Measurements from ENCODE around the gene FNIP2.
"Not testable (repeated sequence)": the region's sequence is repeated elsewhere in the genome, so short reads cannot be mapped to it uniquely, and the experiment has no call there.

Gene FNIP2

DNA sequence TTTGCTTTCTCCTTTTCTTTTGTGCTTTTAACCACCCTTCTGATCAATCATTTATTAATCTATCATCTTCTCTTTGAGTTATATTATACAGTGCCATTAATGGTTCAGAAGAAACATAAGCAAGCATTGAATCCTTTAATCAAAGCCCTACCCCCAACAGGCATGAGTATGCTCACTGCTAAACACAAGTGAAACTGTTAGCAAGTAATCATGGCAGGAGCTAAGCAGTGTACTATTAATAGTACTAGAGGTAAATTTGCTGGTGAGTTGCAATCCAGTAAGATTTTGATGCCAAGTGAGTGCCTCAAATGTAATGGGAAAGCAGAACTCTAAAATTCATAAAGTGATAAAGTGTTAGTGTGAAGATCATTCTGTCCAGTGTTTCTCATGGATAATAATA, 57.2 kb downstream of the FNIP2 start:
- DNase-seq (ENCODE audit: low read depth), result no peak
- H3K4me3 ChIP-seq (ENCODE audit: low read depth, low read length), result no peak overlapping the region
- TF ChIP-seq, protein P1, sequence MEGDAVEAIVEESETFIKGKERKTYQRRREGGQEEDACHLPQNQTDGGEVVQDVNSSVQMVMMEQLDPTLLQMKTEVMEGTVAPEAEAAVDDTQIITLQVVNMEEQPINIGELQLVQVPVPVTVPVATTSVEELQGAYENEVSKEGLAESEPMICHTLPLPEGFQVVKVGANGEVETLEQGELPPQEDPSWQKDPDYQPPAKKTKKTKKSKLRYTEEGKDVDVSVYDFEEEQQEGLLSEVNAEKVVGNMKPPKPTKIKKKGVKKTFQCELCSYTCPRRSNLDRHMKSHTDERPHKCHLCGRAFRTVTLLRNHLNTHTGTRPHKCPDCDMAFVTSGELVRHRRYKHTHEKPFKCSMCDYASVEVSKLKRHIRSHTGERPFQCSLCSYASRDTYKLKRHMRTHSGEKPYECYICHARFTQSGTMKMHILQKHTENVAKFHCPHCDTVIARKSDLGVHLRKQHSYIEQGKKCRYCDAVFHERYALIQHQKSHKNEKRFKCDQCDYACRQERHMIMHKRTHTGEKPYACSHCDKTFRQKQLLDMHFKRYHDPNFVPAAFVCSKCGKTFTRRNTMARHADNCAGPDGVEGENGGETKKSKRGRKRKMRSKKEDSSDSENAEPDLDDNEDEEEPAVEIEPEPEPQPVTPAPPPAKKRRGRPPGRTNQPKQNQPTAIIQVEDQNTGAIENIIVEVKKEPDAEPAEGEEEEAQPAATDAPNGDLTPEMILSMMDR (IDR thresholded peaks at IDR 0.05; ENCODE audit: control insufficient read depth, extremely low read depth, insufficient read depth), result no peak

GRCh38 chr4:158826882-158827281, 58.1 kb downstream of the FNIP2 start:
- H3K4me3 ChIP-seq (ENCODE audit: low read depth, low read length), result no peak overlapping the region
- TF ChIP-seq, protein P1 (IDR thresholded peaks at IDR 0.05; ENCODE audit: control insufficient read depth, extremely low read depth, insufficient read depth), result no peak

GRCh38 chr4:158827543-158827981, 58.7 kb downstream of the FNIP2 start:
- TF ChIP-seq, protein P1 (IDR thresholded peaks at IDR 0.05; ENCODE audit: control insufficient read depth, extremely low read depth, insufficient read depth), result no peak
- no peak overlapping the region for H3K4me3 ChIP-seq (ENCODE audit: low read depth, low read length)
- no peak for DNase-seq (ENCODE audit: low read depth)

More at GRCh38 chr4:158826882-158827281, 58.1 kb downstream of the FNIP2 start:
- peak; percentile 99 for DNase-seq (ENCODE audit: low read depth)

DNA sequence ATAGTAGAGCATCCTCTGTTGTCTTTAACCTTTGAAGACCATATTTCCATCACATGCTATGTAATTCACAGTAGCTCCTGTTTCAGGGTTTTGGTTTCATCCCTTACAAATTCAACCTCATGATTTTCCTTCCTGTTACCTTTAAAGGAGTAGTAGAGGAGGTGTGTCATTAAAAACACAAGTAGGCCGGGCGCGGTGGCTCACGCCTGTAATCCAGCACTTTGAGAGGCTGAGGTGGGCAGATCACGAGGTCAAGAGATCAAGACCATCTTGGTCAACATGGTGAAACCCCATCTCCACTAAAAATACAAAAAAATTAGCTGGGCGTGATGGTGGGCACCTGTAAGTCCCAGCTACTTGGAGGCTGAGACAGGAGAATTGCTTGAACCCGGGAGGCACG, 59.3 kb downstream of the FNIP2 start:
- not testable (repeated sequence) for DNase-seq (ENCODE audit: low read depth); H3K4me3 ChIP-seq (ENCODE audit: low read depth, low read length)

GRCh38 chr4:158829254-158829653, 60.4 kb downstream of the FNIP2 start:
- no peak for DNase-seq (ENCODE audit: low read depth)
- H3K4me3 ChIP-seq (ENCODE audit: low read depth, low read length), result no peak overlapping the region
- TF ChIP-seq, protein P1 (IDR thresholded peaks at IDR 0.05; ENCODE audit: control insufficient read depth, extremely low read depth, insufficient read depth), result no peak

- H3K4me3 ChIP-seq (ENCODE audit: low read depth, low read length), result no peak overlapping the region
- DNase-seq (ENCODE audit: low read depth), result no peak
- TF ChIP-seq, protein P1 (IDR thresholded peaks at IDR 0.05; ENCODE audit: control insufficient read depth, extremely low read depth, insufficient read depth), result no peak
These were observed 64.8 kb downstream of the FNIP2 start for GRCh38 chr4:158833602-158834001.

DNA sequence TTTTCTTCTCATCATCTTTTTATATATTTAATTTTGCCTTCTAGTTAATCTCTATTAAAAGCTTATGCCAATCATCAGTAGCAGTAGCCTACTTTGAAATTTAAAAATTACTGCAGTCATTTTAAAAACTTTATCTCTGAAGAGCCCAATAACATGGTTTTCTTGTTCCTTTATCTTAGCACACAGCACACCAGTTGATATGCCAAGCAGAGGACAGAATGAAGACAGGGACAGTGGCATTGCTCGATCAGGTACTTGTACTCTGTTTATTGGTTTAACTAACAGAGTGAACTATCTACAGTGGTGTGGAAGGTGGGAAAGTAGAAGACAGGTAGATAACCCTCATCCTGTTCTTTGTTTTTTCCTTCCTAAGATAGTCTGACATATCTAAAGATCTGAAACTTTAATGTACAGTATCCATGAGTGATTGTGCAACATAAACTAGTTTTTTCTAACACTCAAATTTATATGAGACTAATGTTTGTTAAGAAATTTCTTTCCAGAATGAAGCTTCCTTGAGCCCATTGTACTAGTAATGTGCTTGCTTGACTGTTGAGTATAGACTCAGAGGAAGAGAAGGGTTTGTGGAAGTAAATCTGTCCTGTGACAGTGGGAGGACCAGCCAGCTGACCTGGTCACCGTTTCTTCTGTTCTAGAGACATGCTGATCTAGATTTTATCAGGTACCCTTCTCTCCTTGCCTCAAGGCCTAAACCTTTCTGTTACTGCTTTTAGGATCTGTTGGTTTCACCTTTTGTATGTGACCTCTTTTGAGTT, 66.6 kb downstream of the FNIP2 start:
- TF ChIP-seq, protein P1 (IDR thresholded peaks at IDR 0.05; ENCODE audit: control insufficient read depth, extremely low read depth, insufficient read depth), result no peak
- DNase-seq (ENCODE audit: low read depth), result no peak
- H3K4me3 ChIP-seq (ENCODE audit: low read depth, low read length), result no peak overlapping the region

All from LNCaP clone FGC (cell line).